GM12878 (cell line): ENCODE measurements around the gene YIPF4. TPM values are rescaled to one million over a fixed set of nuclear protein-coding genes. Genes with fewer than 3 reads are reported as not detected.
A peak's percentile ranks its signal among the peaks of the same experiment; 100 is the strongest.

Source experiments
- ASH2L ChIP-seq: fragments of 300-600, 200-600 bp; sonication (generic); IDR thresholded peaks from 2 replicates; pipeline ENCODE4 v1.6.1; 2017; ENCODE audit warnings: low read depth, mild to moderate bottlenecking, borderline replicate concordance
- BCL3 ChIP-seq: IDR thresholded peaks from 2 replicates; pipeline ENCODE4 v1.6.1; 2011; ENCODE audit warnings: borderline replicate concordance, low read depth, mild to moderate bottlenecking, moderate library complexity, low read length; ENCODE audit not compliant: insufficient read depth, poor library complexity, severe bottlenecking
- BRCA1 ChIP-seq: IDR thresholded peaks from 2 replicates; pipeline ENCODE4 v1.6.1; 2011; ENCODE audit warnings: low read depth, low read length, improper control_type of control experiment
- DPF2 ChIP-seq: fragments of 450-650 bp; IDR thresholded peaks from 2 replicates; pipeline ENCODE4 v1.6.1; 2017; ENCODE audit warnings: mild to moderate bottlenecking
- EED ChIP-seq: sonication (generic); IDR thresholded peaks from 2 replicates; pipeline ENCODE4 v1.6.1; 2016; ENCODE audit warnings: antibody characterized with exemption, low read depth
- EP300 ChIP-seq, 2 experiments: fragments of 150-350 bp in 1 of 2; IDR thresholded peaks; 2 replicates each; pipeline ENCODE4 v1.6.1; 2011 to 2012; ENCODE audit warnings: low read depth in 2 of 2, low read length in 2 of 2, borderline replicate concordance in 1 of 2, improper control_type of control experiment in 1 of 2, inconsistent platforms in 1 of 2; ENCODE audit not compliant: control insufficient read depth in 1 of 2
- GATAD2B ChIP-seq: fragments of 450-650 bp; conservative IDR thresholded peaks from 2 replicates; pipeline ENCODE4 v1.6.1; 2017; ENCODE audit warnings: low read depth, mild to moderate bottlenecking, moderate library complexity
- HDAC2 ChIP-seq: fragments of 200-600 bp; sonication (generic); IDR thresholded peaks from 2 replicates; pipeline ENCODE4 v1.6.1; 2017
- HDGF ChIP-seq: fragments of 450-650 bp; IDR thresholded peaks from 2 replicates; pipeline ENCODE4 v1.6.1; 2016; ENCODE audit warnings: antibody characterized with exemption
- IRF5 ChIP-seq: fragments of 450-650 bp; IDR thresholded peaks from 2 replicates; pipeline ENCODE4 v1.6.1; 2017; ENCODE audit warnings: borderline replicate concordance
- NBN ChIP-seq: fragments of 450-650 bp; IDR thresholded peaks from 2 replicates; pipeline ENCODE4 v1.6.1; 2016
- NKRF ChIP-seq: fragments of 450-650 bp; conservative IDR thresholded peaks from 2 replicates; pipeline ENCODE4 v1.6.1; 2017; ENCODE audit warnings: mild to moderate bottlenecking, moderate library complexity
- PAX5 ChIP-seq: IDR thresholded peaks from 2 replicates; pipeline ENCODE4 v1.6.1; 2011; ENCODE audit warnings: low read depth, low read length, borderline replicate concordance
- POLR2A ChIP-seq: IDR thresholded peaks from 2 replicates; pipeline ENCODE4 v1.6.1; 2011; ENCODE audit warnings: low read depth, mild to moderate bottlenecking, low read length
- RELA ChIP-seq: fragments of 450-650 bp; IDR thresholded peaks from 2 replicates; pipeline ENCODE4 v1.8.0; 2014; ENCODE audit warnings: borderline replicate concordance; ENCODE audit not compliant: partially characterized antibody
- STAT1 ChIP-seq: fragments of 450-650 bp; conservative IDR thresholded peaks from 2 replicates; pipeline ENCODE4 v1.6.1; 2014; ENCODE audit warnings: antibody characterized with exemption, mild to moderate bottlenecking
- TARDBP ChIP-seq: IDR thresholded peaks from 2 replicates; pipeline ENCODE4 v1.6.1; 2016; ENCODE audit warnings: borderline replicate concordance
- USF2 ChIP-seq: IDR thresholded peaks from 2 replicates; pipeline ENCODE4 v1.6.1; 2011; ENCODE audit warnings: low read depth, low read length, improper control_type of control experiment, borderline replicate concordance
- ZNF207 ChIP-seq: fragments of 450-650 bp; IDR thresholded peaks from 2 replicates; pipeline ENCODE4 v1.6.1; 2014; ENCODE audit warnings: antibody characterized with exemption, mild to moderate bottlenecking, borderline replicate concordance
- polyA plus RNA-seq, 11 experiments: library from polyadenylated mRNA; depleted of rRNA in 4 of 11; unstranded in 6 of 11; stranded (reverse) in 5 of 11; fragments of >200 nt; fragmentation: Nextera tagmentation in 4 of 11; fragmentation: Illumina TruSeq in 1 of 11; extraction: Ambion mirVana in 4 of 11; extraction: Trizol in 1 of 11; gene quantifications; 1 replicate in 1 of 11; 2 replicates in 10 of 11; pipeline versions ENCODE4 v1.2.1 to v1.2.3, GENCODE V29; 2011 to 2016; ENCODE audit warnings: inconsistent platforms in 2 of 11, missing spikeins in 2 of 11, low read depth in 1 of 11
- total RNA-seq, 4 experiments: library from RNA; depleted of rRNA in 3 of 4; stranded (reverse); fragments of >200 nt in 3 of 4; fragmentation: Illumina TruSeq in 1 of 4; extraction: Trizol in 1 of 4; gene quantifications; 2 replicates each; pipeline versions ENCODE4 v1.2.1 to v1.2.3, GENCODE V29; 2013 to 2021

The YIPF4 gene
- total and polyA plus RNA-seq, 10 of the 15 experiments (the other 5 are each of a cell fraction or from before 2014, with no cell fraction given) = 2.8 to 60.4 (median 11.1) TPM

- TF ChIP-seq IRF5 (no peak), STAT1 (no peak), USF2 (no peak), BCL3 (no peak), HDGF (peak; percentile 36), NBN (no peak), PAX5 (peak; percentile 4; the same call in 1 of the 2 replicates), BRCA1 (no peak), ZNF207 (peak; percentile 20; the same call in 1 of the 2 replicates), EED (no peak), HDAC2 (no peak), POLR2A (no peak; the same call in none of the 2 replicates), EP300 (IDR thresholded peaks at IDR 0.05; ENCODE audit: borderline replicate concordance in 1 of 2, control insufficient read depth in 1 of 2, low read depth in 2 of 2, low read length in 2 of 2) (no peak; a peak in 1 of 4 replicates), TARDBP (no peak), GATAD2B (no peak), DPF2 (peak; percentile 55), ASH2L (peak; percentile 72; the same call in 1 of the 2 replicates), NKRF (peak; percentile 73; the same call in 1 of the 2 replicates), RELA (no peak)
- TF ChIP-seq, all 136 proteins: peak for 14
Measured at GRCh38 chr2:32357318-32358110, 79.8 kb downstream of the YIPF4 start (continued).
